Activated T-cell treated with anti-CD3 and anti-CD28 coated beads for 1 hour (primary cell): ENCODE results near the gene LSM4.
"Not testable (repeated sequence)": the region's sequence is repeated elsewhere in the genome, so short reads cannot be mapped to it uniquely, and the experiment has no call there.

Experiments used
- DNase-seq: peaks from one replicate; pipeline ENCODE4 v3.0.0-alpha.2; 2020; ENCODE audit warnings: low read depth

The LSM4 gene

DNA sequence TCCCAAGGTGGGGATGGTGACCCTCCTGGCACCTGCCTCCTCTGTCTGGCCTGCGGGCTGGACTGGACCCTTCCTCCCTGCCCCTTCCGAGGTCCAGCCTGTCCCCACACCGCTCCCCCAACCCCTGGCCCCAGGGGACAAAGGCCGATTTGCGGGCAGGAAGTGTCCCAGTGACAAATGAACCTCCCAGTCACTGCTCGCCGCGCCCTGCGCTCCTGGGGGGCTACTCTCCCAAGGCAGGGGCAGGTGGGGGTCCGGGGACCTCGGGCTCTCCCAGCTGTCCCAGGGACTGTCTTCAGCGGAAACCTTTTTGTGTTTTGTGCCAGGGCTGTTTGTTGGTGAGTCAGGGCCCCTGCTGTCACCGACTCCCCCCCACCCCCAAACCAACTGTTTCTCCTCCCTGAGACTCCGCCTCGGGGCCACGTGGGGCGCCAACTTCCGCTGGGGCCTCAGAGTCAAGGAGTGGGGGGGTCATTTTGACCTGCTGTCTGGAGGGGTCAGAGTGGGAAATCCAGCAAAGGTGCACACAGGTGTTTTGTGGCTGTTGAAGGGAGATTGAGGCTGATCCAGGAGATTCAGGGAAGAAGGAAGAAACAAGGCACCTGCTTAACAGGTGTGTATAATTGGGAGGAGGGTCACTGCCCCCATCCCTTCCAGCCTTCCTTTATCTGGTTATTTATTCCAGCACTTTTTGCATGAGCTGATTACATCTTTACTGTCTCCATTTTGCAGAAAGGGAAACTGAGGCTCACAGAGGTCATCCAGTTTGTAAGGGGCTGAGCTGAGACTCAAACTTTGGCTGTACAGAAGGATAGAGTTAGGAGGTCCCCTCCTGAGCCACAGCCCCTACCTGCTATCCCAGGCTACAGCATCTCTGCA lies 18.4 kb upstream of the LSM4 start:
- DNase-seq = peak; percentile 55

DNA sequence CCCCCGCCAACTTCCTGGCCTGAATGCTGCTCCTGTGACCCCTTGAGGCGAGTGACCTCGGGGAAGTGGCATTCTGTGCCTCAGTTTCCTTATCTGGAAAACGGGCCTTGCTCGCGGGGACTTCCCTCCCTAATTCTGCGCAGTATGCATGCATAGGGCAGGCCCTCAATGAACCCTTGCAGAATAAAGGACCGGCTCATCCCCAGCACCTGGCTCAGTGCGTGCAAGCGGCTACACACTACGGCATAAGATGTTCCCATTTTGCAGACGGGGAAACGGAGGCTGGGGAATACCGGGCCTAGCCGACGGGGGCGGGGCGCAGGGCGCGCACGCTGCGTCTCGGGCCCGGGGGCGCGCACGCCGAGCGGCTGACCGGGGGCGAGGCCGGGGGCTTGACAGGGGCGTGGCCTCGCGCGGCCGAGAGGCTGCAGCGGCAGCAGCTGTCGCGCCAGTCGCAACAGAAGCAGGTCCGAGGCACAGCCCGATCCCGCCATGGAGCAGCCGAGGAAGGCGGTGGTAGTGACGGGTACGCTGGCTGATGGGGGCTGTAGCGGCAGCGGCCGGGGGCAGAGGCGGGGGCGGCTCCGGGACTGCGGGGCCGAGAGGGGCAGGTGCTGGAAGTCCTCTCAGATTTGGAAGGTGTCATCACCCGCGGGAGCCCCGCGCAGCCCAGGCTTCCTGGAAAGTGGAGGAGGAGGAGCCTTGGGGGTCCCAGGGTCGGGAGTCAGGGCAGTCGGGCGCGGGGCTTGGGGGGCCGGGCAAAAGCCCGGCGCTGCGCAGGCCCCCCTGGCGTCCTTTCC lies 17.5 kb upstream of the LSM4 start, which contains the start of gene PGPEP1:
PGPEP1 (plus strand) TSS at position 409 of the 800 bp plus-strand sequence; CDS start at position 493, 84 bp downstream.
- peak; percentile 31 for DNase-seq

DNA sequence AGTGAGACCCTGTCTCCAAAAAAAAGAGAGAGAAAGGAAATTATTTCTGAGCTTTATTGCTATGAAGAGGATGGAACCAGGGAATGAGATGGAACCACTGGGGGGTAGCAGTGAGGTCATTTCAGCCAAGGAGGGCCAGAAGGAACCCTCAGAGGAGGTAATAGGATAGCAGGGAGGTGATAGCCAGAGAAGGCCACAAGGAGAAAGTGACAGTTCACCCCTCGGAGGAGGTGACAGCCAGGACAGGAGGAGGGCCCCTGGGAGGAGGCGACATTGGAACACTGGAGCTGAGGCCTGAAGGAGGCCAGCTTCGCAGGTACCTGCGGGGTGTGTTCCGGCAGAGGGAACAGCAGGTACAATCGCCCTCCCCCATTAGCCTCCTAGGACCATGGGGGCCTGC lies 16.8 kb upstream of the LSM4 start:
- no peak for DNase-seq

DNA sequence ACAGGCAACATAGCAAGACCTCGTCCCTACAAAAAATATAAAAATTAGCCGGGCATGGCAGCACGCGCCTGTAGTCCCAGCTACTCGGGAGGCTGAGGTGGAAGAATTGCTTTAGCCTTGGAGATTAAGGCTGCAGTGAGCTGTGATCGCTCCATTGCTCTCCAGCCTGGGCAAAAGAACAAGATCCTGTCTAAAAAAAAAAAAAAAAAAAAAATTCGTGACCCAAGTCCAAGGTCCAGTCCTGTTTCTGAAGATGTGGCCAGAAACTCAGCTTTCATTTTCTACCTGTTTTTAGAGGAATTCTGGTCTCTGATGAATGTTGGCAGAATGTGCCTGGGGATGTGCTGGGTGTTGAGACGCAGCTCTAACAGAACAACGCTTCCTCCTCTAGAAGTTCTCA lies 15.7 kb upstream of the LSM4 start:
- no peak for DNase-seq

DNA sequence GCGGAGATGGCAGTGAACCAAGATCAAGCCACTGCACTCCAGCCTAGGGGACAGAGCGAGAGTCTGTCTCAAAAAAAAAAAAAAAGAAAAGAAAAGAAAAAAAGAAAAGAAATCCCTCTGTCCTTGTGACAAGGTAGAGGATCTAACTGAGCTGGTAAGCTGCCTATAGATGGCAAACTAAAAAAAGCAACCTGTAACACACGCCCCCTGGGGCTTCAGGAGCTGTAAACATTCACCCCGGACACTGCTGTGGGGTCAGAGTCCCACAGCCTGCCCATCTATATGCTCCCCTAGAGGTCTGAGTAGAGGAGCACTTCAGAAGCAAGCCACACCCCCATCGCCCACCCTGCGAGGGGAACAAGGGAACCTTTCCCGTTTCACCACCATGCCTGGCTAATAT lies 13.2 kb upstream of the LSM4 start:
- DNase-seq = no peak

DNA sequence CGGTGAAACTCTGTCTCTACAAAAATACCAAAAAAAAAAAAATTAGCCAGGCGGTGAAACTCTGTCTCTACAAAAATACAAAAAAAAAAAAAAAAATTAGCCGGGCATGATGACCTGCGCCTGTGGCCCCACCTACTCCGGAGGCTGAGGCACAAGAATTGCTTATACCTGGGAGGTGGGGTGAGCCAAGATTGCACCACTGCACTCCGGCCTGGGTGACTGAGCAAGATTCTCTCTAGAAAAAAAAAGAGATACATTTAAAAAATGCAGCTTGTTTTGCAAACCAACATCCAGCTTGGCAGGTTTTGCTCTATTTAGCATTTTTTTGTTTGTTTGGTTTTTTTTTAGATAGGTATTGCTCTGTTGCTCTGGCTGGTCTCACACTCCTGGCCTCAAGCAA lies 10.8 kb upstream of the LSM4 start:
- DNase-seq = no peak

DNA sequence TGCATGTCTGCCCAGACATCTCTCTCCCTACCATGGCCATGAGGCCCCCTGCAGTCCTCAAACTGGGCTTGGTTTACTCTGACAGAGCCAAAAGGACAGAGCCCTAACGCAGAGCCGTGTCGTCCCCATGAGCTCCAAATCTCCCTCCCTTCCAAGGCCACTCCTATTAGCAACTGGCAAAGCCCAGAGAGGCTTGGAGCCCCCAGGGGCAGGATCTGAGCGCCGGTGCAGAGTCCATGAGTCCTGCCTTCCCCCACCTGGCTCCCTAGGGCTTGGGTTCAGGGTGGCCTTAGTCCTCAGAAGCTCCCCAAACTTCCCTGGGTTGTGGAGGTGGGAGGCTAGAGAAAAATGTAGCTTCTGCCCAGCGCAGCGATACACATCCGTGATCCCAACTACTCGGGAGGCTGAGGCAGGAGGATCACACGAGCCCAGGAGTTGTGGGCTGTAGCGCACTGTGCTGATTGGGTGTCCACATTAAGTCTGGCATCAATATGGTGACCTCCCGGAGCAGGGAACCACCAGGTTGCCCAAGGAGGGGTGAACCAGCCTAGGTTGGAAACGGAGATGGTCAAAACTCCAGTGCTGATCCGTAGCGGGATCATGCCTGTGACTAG lies 10.1 kb upstream of the LSM4 start:
- no peak for DNase-seq

DNA sequence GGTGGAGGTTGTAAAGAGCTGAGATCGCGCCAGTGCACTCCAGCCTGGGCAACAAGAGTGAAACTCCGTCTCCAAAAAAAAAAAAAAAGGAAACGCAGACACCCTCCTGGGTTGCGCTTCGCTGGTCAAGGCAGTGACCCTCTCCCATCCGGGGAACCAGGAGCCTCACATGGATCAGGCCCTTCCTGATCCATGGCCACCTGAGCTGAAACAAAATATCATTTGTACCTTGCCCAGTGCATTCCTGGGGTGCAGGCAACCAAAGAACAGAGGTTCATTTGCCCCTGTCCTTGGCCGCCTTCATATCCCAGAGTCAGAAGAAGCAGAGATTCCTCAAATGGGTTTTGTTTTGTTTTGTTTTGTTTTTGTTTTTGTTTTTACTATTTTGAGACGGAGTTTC lies 8.0 kb upstream of the LSM4 start:
- DNase-seq = no peak

DNA sequence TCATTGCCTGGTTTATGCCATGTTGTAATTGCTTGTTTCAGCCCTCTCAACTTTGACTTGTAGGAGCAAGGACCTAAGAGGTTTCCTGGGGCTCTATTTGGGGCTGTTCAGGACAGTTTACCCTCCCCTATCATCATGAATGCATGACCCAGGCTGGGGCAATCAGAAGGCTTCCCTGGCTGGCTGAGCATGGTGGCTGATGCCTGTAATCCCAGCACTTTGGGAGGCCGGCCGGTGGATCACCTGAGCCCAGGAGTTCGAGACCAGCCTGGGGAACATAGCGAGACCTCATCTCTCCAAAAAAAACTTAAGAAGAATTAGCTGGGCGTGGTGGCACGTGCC lies 6.1 kb upstream of the LSM4 start:
- no peak for DNase-seq

DNA sequence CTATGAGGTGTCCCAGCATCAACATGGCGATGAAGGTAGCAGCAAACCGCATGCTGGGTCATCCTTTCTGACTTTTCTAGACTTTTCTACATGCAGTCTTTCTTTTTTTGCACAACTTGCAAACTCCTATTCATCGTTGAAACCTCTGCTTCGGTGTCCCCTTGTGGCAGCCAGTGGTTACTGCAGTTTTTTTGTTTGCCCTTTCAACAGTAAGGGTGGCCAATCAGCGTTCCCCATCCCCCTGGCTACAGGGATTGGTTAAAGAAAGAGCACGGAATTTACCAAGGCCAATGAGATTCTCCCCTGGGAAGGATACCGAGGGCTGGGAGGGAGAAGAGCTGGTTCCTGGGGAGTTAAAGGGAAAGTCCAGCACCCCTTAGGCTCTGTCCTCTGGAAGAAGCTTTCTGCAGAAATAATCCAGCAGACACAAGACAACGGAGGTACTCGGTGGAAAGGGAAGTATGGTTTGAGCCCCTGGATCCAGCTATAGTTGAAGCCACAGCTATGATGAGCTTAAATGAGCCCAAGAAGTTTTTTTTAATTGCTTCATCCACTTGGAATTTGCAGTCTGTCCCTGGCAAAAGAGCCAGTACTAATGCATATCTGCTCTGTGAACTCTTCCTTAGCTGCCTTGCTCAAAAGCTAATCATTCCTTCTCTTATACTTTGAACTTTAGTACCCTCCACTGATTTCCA lies 5.6 kb upstream of the LSM4 start:
- DNase-seq = peak; percentile 71

DNA sequence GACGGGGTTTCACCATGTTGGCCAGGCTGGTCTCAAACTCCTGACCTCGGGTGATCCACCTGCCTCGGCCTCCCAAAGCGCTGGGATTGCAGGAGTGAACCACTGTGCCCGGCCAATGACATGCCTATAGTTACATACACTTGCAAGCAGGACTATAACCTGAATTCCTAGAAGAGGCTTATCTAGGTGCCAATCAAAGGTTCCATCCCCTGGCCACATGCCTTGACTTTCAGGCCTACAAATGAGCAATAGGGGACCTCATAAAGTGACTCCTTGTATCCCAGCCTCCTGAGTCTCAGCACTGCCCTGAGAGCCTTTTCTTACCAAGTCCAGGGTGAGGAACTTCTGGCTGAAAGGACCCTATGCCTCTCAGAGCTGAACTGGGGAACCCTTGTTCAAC lies 3.9 kb upstream of the LSM4 start:
- no peak for DNase-seq

DNA sequence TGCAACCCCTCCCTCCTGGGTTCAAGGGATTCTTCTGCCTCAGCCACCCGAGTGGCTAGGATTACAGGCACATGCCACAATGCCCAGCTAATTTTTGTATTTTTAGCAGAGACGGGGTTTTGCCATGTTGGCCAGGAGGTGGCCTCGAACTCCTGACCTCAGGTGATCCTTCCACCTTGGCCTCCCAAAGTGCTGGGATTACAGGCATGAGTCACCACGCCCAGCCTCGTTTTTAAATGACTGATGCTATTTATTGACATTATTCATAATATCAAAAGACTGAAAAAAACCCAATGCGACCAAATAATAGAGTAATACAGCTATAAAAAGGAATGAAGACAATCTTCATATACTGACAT lies 1.5 kb upstream of the LSM4 start:
- DNase-seq = not testable (repeated sequence)

DNA sequence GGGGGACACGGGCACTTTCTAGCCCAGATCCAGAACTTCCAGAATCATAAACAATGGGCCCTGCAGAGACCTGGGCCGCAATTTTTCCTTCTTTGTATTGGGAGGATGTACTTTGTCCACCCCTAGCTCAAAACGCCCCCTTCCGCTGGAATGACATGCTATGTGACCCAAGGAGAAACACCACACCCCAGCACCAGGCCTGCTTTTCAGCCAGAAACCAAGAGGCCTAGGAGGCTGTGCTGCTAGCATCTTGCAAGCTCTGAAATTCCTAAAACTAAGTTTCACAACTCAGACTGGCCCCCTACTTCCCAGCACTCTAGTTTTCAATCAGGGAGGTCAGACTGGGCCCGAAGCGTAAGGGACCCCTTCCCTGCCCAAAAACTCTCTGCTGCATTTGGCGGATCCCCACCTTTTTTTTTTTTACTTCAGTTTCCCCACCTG lies 538 bp downstream of the LSM4 start:
- no peak for DNase-seq

DNA sequence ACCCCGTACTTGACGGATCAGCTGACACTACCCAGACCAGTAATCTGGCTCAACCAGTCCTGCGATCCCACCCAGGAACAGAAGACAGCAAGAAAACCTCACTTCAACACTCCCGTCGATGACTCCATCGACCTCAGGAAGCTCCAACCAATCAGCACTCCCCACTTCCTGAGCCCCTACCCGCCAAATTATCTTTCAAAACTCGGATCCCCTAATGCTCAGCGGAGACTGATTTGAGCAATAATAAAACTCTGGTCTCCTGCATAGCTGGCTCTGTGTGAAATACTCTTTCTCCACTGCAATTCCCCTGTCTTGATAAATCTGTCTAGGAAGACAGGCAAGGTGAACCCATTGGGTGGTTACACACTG lies 1.2 kb downstream of the LSM4 start:
- no peak for DNase-seq

DNA sequence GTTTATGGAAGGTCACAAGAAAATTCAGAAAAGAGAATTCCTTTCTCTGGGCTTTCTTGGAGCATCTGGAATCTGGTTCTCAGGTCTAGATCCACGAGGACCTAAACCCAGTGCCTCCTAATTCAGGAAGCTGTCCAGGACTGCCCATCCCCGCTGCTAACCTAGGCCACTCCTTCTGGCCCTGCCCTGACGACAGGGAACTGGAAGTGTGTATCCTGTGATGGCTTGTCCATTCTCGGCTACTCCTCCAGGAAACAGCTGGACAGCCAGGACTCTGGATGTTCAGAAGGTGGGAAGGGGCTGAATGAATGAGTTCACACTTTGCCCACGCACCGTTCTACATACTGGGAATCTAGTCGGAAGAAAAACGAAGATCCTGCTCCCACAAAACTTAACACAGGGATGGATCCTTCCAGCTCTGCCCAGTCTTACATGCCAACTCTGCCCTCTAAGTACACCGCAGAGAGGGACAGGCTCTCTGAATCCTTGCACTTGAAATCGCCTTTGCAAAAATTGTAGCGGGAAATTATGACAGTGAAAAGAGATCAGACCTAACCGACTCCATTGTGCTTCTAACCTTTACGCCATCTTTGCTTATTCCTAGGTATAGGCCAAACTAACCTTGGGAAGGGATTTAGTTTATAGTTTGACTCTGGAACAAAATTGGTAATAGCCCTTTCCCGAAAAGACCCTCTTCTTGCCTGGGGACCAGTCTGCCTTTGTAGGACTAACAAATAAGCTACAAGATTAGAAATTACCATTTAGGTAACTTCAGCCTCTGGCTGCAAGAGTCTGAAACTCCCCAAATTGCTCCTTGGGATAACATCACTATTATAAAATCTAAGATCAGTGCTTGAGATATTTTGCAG lies 1.8 kb downstream of the LSM4 start:
- no peak for DNase-seq

DNA sequence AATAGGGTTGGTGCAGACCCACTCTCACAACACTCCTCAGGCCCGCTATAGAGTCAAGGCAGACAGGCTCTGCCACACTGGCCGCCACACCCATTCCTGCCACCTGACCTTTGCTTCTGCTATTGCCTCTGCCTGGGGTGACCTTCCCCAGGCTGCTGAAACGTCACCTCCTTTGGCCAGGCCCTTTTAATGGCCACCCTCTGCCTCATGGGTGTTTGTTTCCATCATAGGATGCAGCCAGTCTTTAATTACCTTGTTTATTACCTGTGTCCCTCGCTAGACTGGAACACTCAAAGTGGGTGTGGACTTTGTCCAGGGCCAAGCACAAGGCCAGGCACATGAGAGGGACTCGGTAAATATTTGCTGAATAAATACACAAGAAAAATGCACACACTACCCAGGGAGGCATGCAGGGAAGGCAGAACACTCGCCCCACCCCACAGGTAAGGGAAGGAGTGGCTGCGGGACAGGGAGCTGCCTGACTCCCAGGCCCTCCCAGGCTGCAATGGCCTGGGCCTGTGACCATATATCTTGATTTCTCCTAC lies 3.2 kb downstream of the LSM4 start:
- DNase-seq = no peak

DNA sequence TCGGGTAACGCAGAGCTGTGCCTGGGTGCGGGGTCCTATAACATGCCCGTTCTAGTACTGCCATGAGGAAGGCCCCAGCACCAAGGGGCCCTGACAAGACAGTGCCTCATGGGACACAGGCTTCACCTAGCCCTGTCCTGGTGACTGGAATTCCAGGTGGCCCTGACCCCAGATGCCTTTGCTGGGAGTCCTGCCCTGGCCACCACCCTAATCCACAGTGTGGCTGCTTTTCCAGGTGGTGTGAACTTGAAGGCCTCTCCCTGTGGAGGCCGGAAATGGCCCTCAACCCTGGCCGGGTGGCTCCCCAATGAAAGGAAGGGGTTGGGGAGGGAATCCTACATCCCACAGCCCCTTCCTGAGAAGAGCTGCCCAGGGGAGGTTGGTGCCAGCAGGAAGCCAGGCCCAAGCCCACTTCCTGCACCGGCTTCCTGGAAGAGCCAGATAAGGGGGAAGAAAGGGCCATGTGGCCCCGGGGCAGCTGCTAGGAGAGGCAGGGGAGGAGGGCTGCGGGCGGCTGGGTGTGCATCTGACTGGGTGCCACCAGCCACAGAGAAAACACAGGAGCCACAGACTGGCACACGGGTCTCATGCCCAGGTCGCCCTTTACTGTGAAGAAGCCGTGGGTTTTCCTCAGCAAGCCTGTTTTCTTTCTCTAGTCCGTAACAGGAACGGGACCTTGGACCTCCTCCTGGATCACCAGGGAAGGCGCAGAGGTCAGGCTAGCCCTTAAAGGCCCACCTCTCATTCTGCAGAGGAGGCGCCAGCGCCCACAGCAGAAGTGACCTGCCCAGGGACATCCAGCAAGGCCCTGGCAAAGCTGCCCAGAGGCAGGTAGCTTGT lies 4.7 kb downstream of the LSM4 start:
- DNase-seq = peak; percentile 43

DNA sequence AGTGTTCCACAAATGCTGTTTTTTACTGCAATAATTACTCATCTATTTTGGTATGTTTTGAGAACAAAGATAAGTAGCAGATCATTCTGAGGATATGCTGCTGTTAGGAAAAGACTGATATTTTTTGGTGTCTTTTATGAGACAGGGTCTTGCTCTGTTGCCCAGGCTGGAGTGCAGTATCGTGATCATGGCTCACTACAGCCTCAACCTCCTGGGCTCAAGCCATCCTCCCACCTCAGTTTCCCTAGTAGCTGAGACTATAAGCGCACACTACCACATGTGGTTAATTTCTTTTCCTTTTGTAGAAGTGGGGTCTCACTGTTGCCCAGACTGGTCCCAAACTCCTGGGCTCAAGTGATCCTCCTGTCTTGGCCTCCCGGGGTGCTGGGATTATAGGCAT lies 9.5 kb downstream of the LSM4 start:
- DNase-seq = no peak

DNA sequence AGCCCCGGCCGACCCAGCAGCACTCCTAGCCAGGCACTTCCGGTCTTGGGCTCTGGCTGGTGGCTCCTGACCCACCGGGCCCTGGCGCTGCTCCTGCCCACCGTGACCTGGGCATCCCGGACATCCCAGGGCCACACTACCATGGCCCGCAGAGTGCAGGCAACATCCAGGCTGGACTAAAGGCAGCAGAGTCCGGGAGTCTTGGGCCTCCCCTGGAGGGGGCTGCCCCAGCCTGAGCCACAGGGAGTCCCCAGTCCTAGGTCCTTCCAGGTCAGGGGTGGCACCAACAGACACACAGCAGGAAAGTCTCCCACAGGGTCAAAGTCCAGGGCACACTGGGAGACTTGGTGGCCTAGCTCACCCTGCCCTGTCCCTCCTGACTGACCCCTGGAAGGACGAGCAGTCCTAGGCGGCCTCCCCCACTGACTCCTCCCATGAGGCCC lies 10.8 kb downstream of the LSM4 start:
- DNase-seq = no peak

DNA sequence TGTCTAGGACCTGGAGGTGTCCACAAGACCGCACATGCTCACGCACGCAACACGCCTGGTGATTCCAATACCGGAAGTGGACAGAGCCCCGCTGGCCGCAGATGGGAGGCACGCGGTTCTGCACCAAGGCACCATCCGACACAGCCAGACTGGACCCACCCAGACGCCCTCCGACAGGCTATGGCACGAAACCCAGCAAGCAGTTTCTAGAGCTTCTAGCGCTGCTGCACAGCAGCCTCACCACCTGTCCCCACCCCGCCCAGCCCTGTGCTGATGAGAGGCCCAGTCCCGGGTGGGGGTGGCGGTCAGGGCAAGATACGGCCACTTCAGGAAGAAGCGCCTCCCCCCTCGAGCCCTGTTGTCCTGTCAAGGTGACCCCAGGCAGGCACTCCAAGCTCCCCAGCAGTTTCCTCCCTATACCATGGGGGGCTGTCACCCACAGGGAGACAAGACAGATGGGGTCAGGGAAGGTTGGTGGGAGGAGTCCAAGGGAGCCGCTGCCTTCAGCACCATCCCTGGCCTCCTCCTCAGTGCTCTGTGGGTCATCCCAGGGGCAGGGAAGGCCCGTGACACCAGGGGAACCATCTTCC lies 11.3 kb downstream of the LSM4 start:
- no peak for DNase-seq
